Inflammatory macrophage treated with lipopolysaccharide for 1 hour (primary cell): ENCODE results near the gene COL20A1.

ENCODE experiments used
- DNase-seq, 2 donors: peaks; one replicate each; pipeline ENCODE4 v3.0.0-alpha.2; 2020 to 2022

COL20A1 gene

DNA sequence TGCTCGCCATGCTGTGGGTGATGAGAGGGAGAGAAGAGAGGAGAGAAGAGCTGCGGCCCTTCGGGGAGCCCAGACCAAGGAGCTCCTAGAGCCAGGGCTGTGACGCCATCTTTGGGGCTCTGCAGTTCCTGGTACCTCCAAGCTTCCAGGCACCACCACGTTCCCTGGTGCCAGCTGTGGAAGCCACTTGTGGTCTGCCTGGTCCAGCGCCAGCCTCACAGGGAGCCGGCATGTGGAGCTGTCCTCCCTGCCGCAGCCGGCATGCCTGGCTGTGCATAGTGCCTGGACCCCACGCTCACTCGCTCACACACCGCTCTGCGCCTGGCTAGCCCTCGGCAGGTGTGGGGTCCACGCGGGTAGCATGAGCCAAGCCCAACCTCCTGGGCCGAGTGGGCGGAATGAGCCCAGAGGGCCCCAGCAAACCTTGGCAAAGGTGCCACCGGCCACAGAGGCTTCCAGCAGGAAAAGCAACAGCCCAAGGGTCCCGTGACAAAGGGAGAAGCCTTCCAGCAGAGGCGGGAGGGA lies 87.4 kb downstream of the COL20A1 start:
- DNase-seq: no peak

DNA sequence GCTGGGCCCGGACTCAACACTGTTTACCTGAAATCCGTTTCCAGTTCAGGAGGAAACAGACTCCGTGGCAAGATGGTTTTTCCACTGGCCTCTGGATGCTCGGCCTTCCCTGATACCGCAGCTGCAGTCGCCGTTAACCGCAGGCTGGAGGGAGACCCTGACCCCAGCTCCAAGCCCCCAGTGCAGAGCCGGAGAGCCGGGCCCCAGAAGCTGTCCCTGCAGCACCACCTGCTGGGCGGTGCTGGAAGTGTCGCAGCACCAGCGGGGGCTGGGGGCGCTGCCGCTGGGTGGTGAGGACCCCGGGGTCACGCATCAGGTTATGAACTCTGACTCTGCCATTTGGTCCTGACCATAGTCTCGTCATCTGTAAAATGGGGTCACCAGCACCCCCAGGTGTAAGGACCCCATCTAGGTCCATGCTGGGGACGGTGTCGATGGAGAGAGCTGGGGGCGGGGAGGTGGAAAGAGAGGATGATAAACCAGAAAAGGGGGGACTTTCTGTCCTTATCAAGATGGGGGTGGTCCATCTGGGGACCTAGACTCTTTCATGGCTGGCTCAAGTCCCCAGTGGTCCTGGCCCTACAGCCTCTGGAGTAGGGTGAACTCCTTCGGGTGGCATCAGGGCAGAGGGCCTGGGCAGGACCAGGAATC lies 88.9 kb downstream of the COL20A1 start:
- DNase-seq: peak in 1 of 2 donors; percentile 18

DNA sequence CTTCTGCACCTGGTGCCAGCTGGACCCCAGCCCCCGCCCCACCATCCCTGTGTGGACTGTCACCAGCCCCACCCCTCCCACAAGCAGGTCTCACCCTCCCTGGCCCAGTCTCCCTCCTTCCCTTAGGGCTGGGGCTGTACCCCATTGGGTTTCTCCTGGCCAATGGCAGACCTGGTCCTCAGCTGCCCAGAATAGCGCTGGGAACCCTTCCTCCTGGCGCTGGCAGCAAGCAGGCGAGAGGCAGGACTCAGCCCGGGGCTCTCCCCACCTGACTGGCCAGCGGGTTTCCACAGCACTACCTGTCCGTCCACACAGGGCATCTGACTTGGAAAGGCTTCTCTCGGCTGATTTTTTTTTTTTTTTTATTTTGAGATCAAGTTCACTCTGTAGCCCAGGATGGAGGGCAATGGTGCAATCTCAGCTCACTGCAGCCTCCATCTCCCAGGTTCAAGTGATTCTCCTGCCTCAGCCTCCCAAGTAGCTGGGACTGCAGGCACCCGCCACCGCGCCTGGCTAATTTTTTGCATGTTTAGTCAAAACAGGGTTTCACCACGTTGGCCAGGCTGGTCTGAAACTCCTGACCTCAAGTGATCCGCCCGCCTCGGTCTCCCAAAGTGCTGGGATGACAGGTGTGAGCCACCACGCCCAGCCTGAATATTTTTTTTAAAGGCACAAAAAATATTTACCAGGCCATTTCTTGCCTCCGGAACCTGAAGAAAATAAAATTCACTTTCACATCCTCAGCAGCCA lies 89.7 kb downstream of the COL20A1 start:
- no peak for DNase-seq

DNA sequence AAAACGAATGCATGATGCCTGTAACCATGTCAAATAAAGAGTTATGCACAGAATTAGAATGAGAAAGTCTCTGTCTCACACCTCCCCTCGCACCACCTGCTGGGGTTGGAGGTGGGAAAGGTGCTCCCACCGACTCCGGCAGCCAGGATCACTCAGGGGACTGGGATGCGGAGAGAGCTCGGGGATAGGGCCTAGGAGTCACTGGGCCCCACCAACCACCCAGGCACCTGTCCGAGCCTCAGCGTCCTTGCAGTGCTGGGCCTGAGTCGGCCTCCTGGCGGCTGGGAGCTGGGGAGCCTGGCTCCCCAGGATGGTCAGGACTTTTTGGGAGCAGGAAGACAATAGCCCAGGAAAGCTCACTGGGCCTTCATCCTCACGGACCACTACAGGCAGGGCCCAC lies 90.6 kb downstream of the COL20A1 start:
- DNase-seq: no peak

DNA sequence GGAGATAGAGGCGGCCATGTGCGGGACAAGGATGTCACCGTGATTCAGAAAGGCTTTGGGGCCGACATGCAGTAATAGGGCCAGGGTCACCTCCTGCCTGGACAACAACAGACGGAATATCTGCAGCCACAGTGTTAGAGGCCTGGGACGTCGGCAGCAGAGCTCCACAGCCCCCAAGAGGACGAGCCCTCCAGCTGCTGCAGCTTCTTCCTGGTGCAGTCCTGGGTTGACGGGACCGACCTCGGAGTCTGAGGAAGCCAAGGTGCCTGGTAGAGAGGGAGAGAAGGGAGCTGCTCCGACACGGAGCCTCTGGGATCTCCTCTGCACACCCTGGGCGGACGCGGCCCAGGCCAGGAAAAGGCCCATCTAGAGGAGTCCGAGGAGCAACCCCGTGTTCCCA lies 91.3 kb downstream of the COL20A1 start:
- DNase-seq: no peak
